HCT116 (cell line): ENCODE measurements around the gene GLO1. TPM values are rescaled to one million over a fixed set of nuclear protein-coding genes. Genes with fewer than 3 reads are reported as not detected.

Experiments
- ATAC-seq: fragments of 200-7000 bp; cut with Tn5 transposase; 2 replicates; pipeline ENCODE4 v1.9.1; 2020; ENCODE audit warnings: mild to moderate bottlenecking, moderate library complexity
- BruUV-seq: library from RNA; stranded (reverse); fragments of 400-500 nt; replicated peaks from 2 replicates; lab custom pipeline; 2021; lab: Mats Ljungman, UMichigan
- CTCF ChIA-PET: fragments of 300-600 bp; sonication (Branson Sonifier 250); formaldehyde crosslinking; loops from one replicate; lab custom pipeline; 2021; ENCODE audit warnings: antibody characterized with exemption; lab: Charles Lee
- POLR2A ChIA-PET: fragments of 300-600, 350-600 bp; sonication (Branson Sonifier 250); formaldehyde crosslinking; loops from one replicate; lab custom pipeline; 2021; ENCODE audit warnings: antibody characterized with exemption; lab: Charles Lee
- RAD21 ChIA-PET, 2 experiments: fragments of 300-600 bp; sonication (Branson Sonifier 250); formaldehyde crosslinking; loops; one replicate each; lab custom pipeline; 2023; ENCODE audit warnings: low total read pairs in 2 of 2; ENCODE audit not compliant: uncharacterized antibody in 2 of 2, unreplicated experiment in 2 of 2, low non-redundant PET in 1 of 2; lab: Charles Lee
- DNase-seq: peaks from one replicate; pipeline ENCODE4 v3.0.0-alpha.2; 2010; ENCODE audit warnings: low read depth, low spot score
- H2AFZ ChIP-seq: fragments of 200-600 bp; shearing (Covaris generic), sonication (generic); 2 replicates; pipeline ENCODE4 v1.6.1; 2017; ENCODE audit warnings: low read depth, mixed run types, mixed read lengths, antibody characterized with exemption, low read length; ENCODE audit not compliant: poor library complexity, severe bottlenecking
- H3K27ac ChIP-seq: 2 replicates; pipeline ENCODE4 v1.5.1; 2012; ENCODE audit warnings: low read depth, low read length
- H3K27me3 ChIP-seq: fragments of 200-600 bp; sonication (generic); 2 replicates; pipeline ENCODE4 v1.6.1; 2016; ENCODE audit warnings: mixed run types, low read length, mixed read lengths; ENCODE audit not compliant: insufficient read depth
- H3K36me3 ChIP-seq, 2 experiments: fragments of 200-500 bp in 1 of 2; fragments of 200-600 bp in 1 of 2; sonication (Bioruptor generic) in 1 of 2; sonication (generic) in 1 of 2; 2 replicates each; pipeline versions ENCODE4 v1.5.1 to v1.6.1; 2014 to 2016; ENCODE audit warnings: low read length in 2 of 2, inconsistent platforms in 1 of 2, mixed read lengths in 1 of 2, mixed run types in 1 of 2; ENCODE audit not compliant: insufficient read depth in 2 of 2, control insufficient read depth in 1 of 2
- H3K4me1 ChIP-seq, 2 experiments: fragments of 200-600 bp in 1 of 2; sonication (generic) in 1 of 2; 2 replicates each; pipeline versions ENCODE4 v1.5.1 to v1.6.1; 2012 to 2017; ENCODE audit warnings: low read length in 2 of 2, inconsistent platforms in 1 of 2, mild to moderate bottlenecking in 1 of 2, mixed read lengths in 1 of 2, mixed run types in 1 of 2, moderate library complexity in 1 of 2; ENCODE audit not compliant: insufficient read depth in 2 of 2, control insufficient read depth in 1 of 2
- H3K4me2 ChIP-seq: fragments of 200-600 bp; sonication (generic); 2 replicates; pipeline ENCODE4 v1.6.1; 2017; ENCODE audit warnings: mixed run types, low read length, mixed read lengths
- H3K4me3 ChIP-seq, 2 experiments: fragments of 200-600 bp in 1 of 2; sonication (generic) in 1 of 2; replicated peaks in 1 of 2; 2 replicates each; pipeline ENCODE4 v1.5.1; 2011 to 2016; ENCODE audit warnings: low read length in 2 of 2, control low read depth in 1 of 2, low read depth in 1 of 2, mild to moderate bottlenecking in 1 of 2, mixed read lengths in 1 of 2, mixed run types in 1 of 2
- H3K79me2 ChIP-seq: fragments of 200-600 bp; sonication (generic); 2 replicates; pipeline ENCODE4 v1.6.1; 2017; ENCODE audit warnings: mild to moderate bottlenecking, mixed run types, low read length, moderate library complexity, mixed read lengths; ENCODE audit not compliant: insufficient read depth
- H3K9ac ChIP-seq: fragments of 200-600 bp; sonication (generic); 2 replicates; pipeline ENCODE4 v1.6.1; 2016; ENCODE audit warnings: low read length, mixed read lengths
- H3K9me2 ChIP-seq: fragments of 200-600 bp; sonication (generic), shearing (Covaris generic); 2 replicates; pipeline ENCODE4 v1.6.1; 2017; ENCODE audit warnings: mixed run types, mild to moderate bottlenecking, moderate library complexity; ENCODE audit not compliant: insufficient read depth
- H3K9me3 ChIP-seq, 2 experiments: fragments of 200-500 bp in 1 of 2; fragments of 200-600 bp in 1 of 2; sonication (Bioruptor generic) in 1 of 2; sonication (generic) in 1 of 2; 2 replicates each; pipeline ENCODE4 v1.6.1; 2014 to 2017; ENCODE audit warnings: low read length in 2 of 2, mixed read lengths in 2 of 2, inconsistent platforms in 1 of 2, low read depth in 1 of 2, mild to moderate bottlenecking in 1 of 2, mixed run types in 1 of 2, moderate library complexity in 1 of 2; ENCODE audit not compliant: control insufficient read depth in 1 of 2, insufficient read depth in 1 of 2
- H4K20me1 ChIP-seq: fragments of 200-600 bp; sonication (generic), shearing (Covaris generic); 2 replicates; pipeline ENCODE4 v1.6.1; 2017; ENCODE audit warnings: mixed run types, mild to moderate bottlenecking, moderate library complexity; ENCODE audit not compliant: insufficient read depth
- CEBPB ChIP-seq: IDR thresholded peaks from 2 replicates; pipeline ENCODE4 v1.6.1; 2012; ENCODE audit warnings: low read depth
- ELF1 ChIP-seq: IDR thresholded peaks from 2 replicates; pipeline ENCODE4 v1.6.1; 2012; ENCODE audit warnings: low read depth, borderline replicate concordance
- EZH2 ChIP-seq: fragments of 200-600 bp; sonication (generic); IDR thresholded peaks from 2 replicates; pipeline ENCODE4 v1.6.1; 2017; ENCODE audit warnings: antibody characterized with exemption, mixed run types
- EZH2phosphoT487 ChIP-seq: fragments of 200-600 bp; IDR thresholded peaks from 2 replicates; pipeline ENCODE4 v1.6.1; 2018; ENCODE audit warnings: antibody characterized with exemption, borderline replicate concordance
- POLR2A ChIP-seq: IDR thresholded peaks from 2 replicates; pipeline ENCODE4 v1.7.0; 2011; ENCODE audit warnings: borderline replicate concordance; ENCODE audit not compliant: insufficient read depth, insufficient read length; ENCODE audit errors: extremely low read depth
- POLR2AphosphoS5 ChIP-seq: IDR thresholded peaks from 2 replicates; pipeline ENCODE4 v1.6.1; 2011; ENCODE audit warnings: mild to moderate bottlenecking, low read depth, low read length, moderate library complexity
- SRF ChIP-seq: IDR thresholded peaks from 2 replicates; pipeline ENCODE4 v1.6.1; 2012; ENCODE audit warnings: low read depth
- TCF7L2 ChIP-seq: IDR thresholded peaks from 2 replicates; pipeline ENCODE4 v1.7.0; 2011; ENCODE audit warnings: borderline replicate concordance, inconsistent platforms; ENCODE audit not compliant: insufficient read depth, insufficient read length; ENCODE audit errors: extremely low read depth
- ZFX ChIP-seq: fragments of 450-650 bp; IDR thresholded peaks from 2 replicates; pipeline ENCODE4 v1.6.1; 2017
- intact Hi-C: fragments of 100-400 bp; cut with micrococcal nuclease; formaldehyde crosslinking; loops from 2 replicates; pipeline ENCODE4 v1.10.0; 2022
- total RNA-seq: library from RNA; stranded (reverse); gene quantifications from one replicate; pipeline ENCODE4 v1.2.1, GENCODE V29; 2021; ENCODE audit not compliant: unreplicated experiment
- TF ChIP-seq, protein P1 (sequence below): IDR thresholded peaks from 2 replicates; pipeline ENCODE4 v1.6.1; 2012
- TF ChIP-seq, protein P2 (sequence below): IDR thresholded peaks from 2 replicates; pipeline ENCODE4 v1.6.1; 2012; ENCODE audit warnings: low read depth
- TF ChIP-seq, protein P3 (sequence below): IDR thresholded peaks from 2 replicates; pipeline ENCODE4 v1.6.1; 2011; ENCODE audit warnings: mild to moderate bottlenecking, low read length, moderate library complexity; ENCODE audit not compliant: insufficient replicate concordance; ENCODE audit errors: extremely low read depth

GLO1 gene
- total RNA-seq, 1 experiment from 2014 or later = 191 TPM

DNA sequence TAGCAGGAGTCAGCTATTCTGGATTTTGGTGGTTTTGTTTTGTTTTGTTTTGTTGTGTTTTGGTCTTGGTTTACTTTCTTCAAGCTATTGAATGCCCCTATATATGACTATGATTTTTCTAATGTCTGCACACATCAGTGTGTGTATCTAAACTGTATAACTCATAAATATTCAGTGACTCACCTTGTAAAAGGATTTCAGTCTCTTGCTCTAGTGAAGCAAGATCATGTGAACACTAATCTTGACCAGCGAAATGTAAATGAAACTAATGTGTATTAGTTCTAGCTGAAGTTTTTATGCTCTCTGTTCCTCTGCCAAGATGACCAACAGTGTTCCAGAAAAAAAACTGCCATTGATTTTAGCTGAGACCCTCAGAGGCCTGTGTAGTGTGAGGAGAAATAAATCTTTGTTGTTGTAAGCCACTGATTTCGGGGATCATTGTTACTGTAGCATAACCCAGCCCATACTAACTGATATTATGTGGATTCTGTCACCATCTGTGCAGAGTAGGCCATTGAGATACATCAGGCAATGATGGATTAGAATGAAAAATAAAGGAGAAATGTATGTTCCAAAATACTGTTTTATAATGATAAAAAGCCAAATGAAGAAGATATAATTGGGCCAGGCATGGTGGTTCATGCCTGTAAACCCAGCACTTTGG, 51.7 kb downstream of the GLO1 start:
- Histone ChIP-seq H3K27ac (no peak overlapping the region), H3K4me3 (no peak overlapping the region), H2AFZ (no peak overlapping the region), H3K9ac (no peak overlapping the region), H4K20me1 (no peaks in the 10 kb centered on the region), H3K79me2 (no peaks in the 10 kb centered on the region), H3K27me3 (no peaks in the 10 kb centered on the region), H3K9me2 (no peaks in the 10 kb centered on the region), H3K4me2 (no peak overlapping the region), H3K36me3 (no peaks in the 10 kb centered on the region), H3K4me1 (no peaks in the 10 kb centered on the region), H3K9me3 (no peaks in the 10 kb centered on the region)
- no TSS peak for BruUV-seq
- POLR2A ChIA-PET = no interaction called here
- no peak for TF ChIP-seq TCF7L2
- TF ChIP-seq EZH2 = no peak
- no peak for TF ChIP-seq ELF1
- no peak for TF ChIP-seq POLR2AphosphoS5
- TF ChIP-seq EZH2phosphoT487 = no peak
- TF ChIP-seq, protein P1, sequence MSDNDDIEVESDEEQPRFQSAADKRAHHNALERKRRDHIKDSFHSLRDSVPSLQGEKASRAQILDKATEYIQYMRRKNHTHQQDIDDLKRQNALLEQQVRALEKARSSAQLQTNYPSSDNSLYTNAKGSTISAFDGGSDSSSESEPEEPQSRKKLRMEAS = no peak
- TF ChIP-seq POLR2A = no peak
- TF ChIP-seq, protein P2, sequence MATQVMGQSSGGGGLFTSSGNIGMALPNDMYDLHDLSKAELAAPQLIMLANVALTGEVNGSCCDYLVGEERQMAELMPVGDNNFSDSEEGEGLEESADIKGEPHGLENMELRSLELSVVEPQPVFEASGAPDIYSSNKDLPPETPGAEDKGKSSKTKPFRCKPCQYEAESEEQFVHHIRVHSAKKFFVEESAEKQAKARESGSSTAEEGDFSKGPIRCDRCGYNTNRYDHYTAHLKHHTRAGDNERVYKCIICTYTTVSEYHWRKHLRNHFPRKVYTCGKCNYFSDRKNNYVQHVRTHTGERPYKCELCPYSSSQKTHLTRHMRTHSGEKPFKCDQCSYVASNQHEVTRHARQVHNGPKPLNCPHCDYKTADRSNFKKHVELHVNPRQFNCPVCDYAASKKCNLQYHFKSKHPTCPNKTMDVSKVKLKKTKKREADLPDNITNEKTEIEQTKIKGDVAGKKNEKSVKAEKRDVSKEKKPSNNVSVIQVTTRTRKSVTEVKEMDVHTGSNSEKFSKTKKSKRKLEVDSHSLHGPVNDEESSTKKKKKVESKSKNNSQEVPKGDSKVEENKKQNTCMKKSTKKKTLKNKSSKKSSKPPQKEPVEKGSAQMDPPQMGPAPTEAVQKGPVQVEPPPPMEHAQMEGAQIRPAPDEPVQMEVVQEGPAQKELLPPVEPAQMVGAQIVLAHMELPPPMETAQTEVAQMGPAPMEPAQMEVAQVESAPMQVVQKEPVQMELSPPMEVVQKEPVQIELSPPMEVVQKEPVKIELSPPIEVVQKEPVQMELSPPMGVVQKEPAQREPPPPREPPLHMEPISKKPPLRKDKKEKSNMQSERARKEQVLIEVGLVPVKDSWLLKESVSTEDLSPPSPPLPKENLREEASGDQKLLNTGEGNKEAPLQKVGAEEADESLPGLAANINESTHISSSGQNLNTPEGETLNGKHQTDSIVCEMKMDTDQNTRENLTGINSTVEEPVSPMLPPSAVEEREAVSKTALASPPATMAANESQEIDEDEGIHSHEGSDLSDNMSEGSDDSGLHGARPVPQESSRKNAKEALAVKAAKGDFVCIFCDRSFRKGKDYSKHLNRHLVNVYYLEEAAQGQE = no peak
- TF ChIP-seq, protein P3, sequence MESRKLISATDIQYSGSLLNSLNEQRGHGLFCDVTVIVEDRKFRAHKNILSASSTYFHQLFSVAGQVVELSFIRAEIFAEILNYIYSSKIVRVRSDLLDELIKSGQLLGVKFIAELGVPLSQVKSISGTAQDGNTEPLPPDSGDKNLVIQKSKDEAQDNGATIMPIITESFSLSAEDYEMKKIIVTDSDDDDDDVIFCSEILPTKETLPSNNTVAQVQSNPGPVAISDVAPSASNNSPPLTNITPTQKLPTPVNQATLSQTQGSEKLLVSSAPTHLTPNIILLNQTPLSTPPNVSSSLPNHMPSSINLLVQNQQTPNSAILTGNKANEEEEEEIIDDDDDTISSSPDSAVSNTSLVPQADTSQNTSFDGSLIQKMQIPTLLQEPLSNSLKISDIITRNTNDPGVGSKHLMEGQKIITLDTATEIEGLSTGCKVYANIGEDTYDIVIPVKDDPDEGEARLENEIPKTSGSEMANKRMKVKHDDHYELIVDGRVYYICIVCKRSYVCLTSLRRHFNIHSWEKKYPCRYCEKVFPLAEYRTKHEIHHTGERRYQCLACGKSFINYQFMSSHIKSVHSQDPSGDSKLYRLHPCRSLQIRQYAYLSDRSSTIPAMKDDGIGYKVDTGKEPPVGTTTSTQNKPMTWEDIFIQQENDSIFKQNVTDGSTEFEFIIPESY = no peak
- TF ChIP-seq ZFX = no peak
- no peak for TF ChIP-seq CEBPB
- TF ChIP-seq SRF = no peak
- intact Hi-C loops = no loop called here
- RAD21 ChIA-PET = no interaction called here
- DNase-seq = no peak
- ATAC-seq = no peak
- CTCF ChIA-PET = no interaction called here
